SK-N-SH (cell line): ENCODE measurements around the gene PGF. TPM values are rescaled to one million over a fixed set of nuclear protein-coding genes. Genes with fewer than 3 reads are reported as not detected.

Experiments
- CTCF ChIA-PET: fragments of 300-600, 350-600 bp; formaldehyde crosslinking; extraction: SDS; loops from one replicate; lab custom pipeline; 2021; lab: Yijun Ruan, JAX
- POLR2A ChIA-PET: fragments of 350-600 bp; sonication (Branson Sonifier 250); formaldehyde crosslinking; extraction: SDS; loops from one replicate; lab custom pipeline; 2020; ENCODE audit warnings: antibody characterized with exemption, inconsistent platforms; lab: Yijun Ruan, JAX
- DNase-seq: peaks from one replicate; pipeline ENCODE4 v3.0.0; 2012
- H2AFZ ChIP-seq: fragments of 200-600 bp; sonication (generic); 2 replicates; pipeline ENCODE4 v1.8.1; 2016; ENCODE audit warnings: antibody characterized with exemption, mild to moderate bottlenecking, low read depth
- H3F3A ChIP-seq: fragments of 200-600 bp; sonication (generic); replicated peaks from 2 replicates; pipeline ENCODE3; 2016; ENCODE audit warnings: antibody characterized with exemption, mild to moderate bottlenecking; ENCODE audit not compliant: insufficient read depth
- H3K27ac ChIP-seq, 2 experiments: fragments of 200-500 bp in 1 of 2; fragments of 200-600 bp in 1 of 2; sonication (Bioruptor generic) in 1 of 2; sonication (generic), shearing (Covaris generic) in 1 of 2; 2 replicates each; pipeline versions ENCODE4 v1.5.1 to v1.6.1; 2014 to 2016; ENCODE audit warnings: low read depth in 2 of 2, inconsistent platforms in 1 of 2, low read length in 1 of 2, mild to moderate bottlenecking in 1 of 2, mixed read lengths in 1 of 2
- H3K27me3 ChIP-seq: fragments of 200-600 bp; sonication (generic), shearing (Covaris generic); 2 replicates; pipeline ENCODE4 v1.6.1; 2016; ENCODE audit warnings: mixed run types; ENCODE audit not compliant: insufficient read depth
- H3K36me3 ChIP-seq, 2 experiments: fragments of 200-500 bp in 1 of 2; fragments of 200-600 bp in 1 of 2; sonication (Bioruptor generic) in 1 of 2; sonication (generic) in 1 of 2; replicated peaks in 1 of 2; 2 replicates each; pipeline versions ENCODE3 to v1.5.1; 2014 to 2016; ENCODE audit warnings: low read length in 1 of 2, mild to moderate bottlenecking in 1 of 2; ENCODE audit not compliant: insufficient read depth in 2 of 2, control insufficient read depth in 1 of 2
- H3K4me1 ChIP-seq, 2 experiments: fragments of 200-500 bp in 1 of 2; fragments of 200-600 bp in 1 of 2; sonication (Bioruptor generic) in 1 of 2; sonication (generic), shearing (Covaris generic) in 1 of 2; 2 replicates each; pipeline versions ENCODE4 v1.5.1 to v1.6.1; 2014 to 2016; ENCODE audit warnings: low read depth in 1 of 2, low read length in 1 of 2, mixed run types in 1 of 2; ENCODE audit not compliant: insufficient read depth in 2 of 2, control insufficient read depth in 1 of 2
- H3K4me2 ChIP-seq: fragments of 200-600 bp; sonication (generic), shearing (Covaris generic); 2 replicates; pipeline ENCODE4 v1.6.1; 2017; ENCODE audit warnings: mixed run types
- H3K4me3 ChIP-seq, 2 experiments: fragments of 200-500 bp in 1 of 2; fragments of 200-600 bp in 1 of 2; sonication (Bioruptor generic) in 1 of 2; sonication (generic), shearing (Covaris generic) in 1 of 2; 2 replicates each; pipeline versions ENCODE4 v1.5.1 to v1.8.1; 2014 to 2016; ENCODE audit warnings: low read depth in 2 of 2, inconsistent platforms in 1 of 2, low read length in 1 of 2, mild to moderate bottlenecking in 1 of 2, mixed read lengths in 1 of 2, moderate library complexity in 1 of 2
- H3K79me2 ChIP-seq: fragments of 200-600 bp; sonication (generic); 2 replicates; pipeline ENCODE4 v1.8.1; 2017; ENCODE audit warnings: mild to moderate bottlenecking; ENCODE audit not compliant: insufficient read depth
- H3K9ac ChIP-seq: fragments of 200-600 bp; sonication (generic); 2 replicates; pipeline ENCODE4 v1.6.1; 2017; ENCODE audit warnings: mixed run types
- H3K9me2 ChIP-seq: fragments of 200-600 bp; sonication (generic); 2 replicates; pipeline ENCODE4 v1.6.1; 2017; ENCODE audit warnings: mixed run types
- H3K9me3 ChIP-seq: fragments of 200-600 bp; sonication (generic); 2 replicates; pipeline ENCODE4 v1.6.1; 2017; ENCODE audit warnings: mixed run types, mild to moderate bottlenecking, moderate library complexity
- H4K20me1 ChIP-seq: fragments of 200-600 bp; sonication (generic); 2 replicates; pipeline ENCODE4 v1.6.1; 2017; ENCODE audit warnings: mild to moderate bottlenecking, mixed run types; ENCODE audit not compliant: insufficient read depth
- EP300 ChIP-seq, 2 experiments: IDR thresholded peaks; 2 replicates each; pipeline versions ENCODE4 v1.4.0 to v1.6.1; 2012; ENCODE audit warnings: borderline replicate concordance in 1 of 2, low read depth in 1 of 2, low read length in 1 of 2
- FOSL2 ChIP-seq: IDR thresholded peaks from 2 replicates; pipeline ENCODE4 v1.4.0; 2012; ENCODE audit warnings: low read depth, mild to moderate bottlenecking, moderate library complexity, borderline replicate concordance
- MEF2A ChIP-seq: IDR thresholded peaks from 2 replicates; pipeline ENCODE4 v1.4.0; 2012; ENCODE audit warnings: low read depth, borderline replicate concordance
- NFIC ChIP-seq: IDR thresholded peaks from 2 replicates; pipeline ENCODE4 v1.4.0; 2012; ENCODE audit warnings: borderline replicate concordance
- NRF1 ChIP-seq: IDR thresholded peaks from 2 replicates; pipeline ENCODE4 v1.6.1; 2012; ENCODE audit warnings: low read depth, mild to moderate bottlenecking, low read length
- RCOR1 ChIP-seq: fragments of 150-350 bp; IDR thresholded peaks from 2 replicates; pipeline ENCODE4 v1.6.1; 2017; ENCODE audit warnings: antibody characterized with exemption, low read length
- REST ChIP-seq: IDR thresholded peaks from 2 replicates; pipeline ENCODE4 v1.6.1; 2012; ENCODE audit warnings: mild to moderate bottlenecking, low read depth, low read length, moderate library complexity
- RXRA ChIP-seq: IDR thresholded peaks from 2 replicates; pipeline ENCODE4 v1.4.0; 2012; ENCODE audit warnings: low read depth, mild to moderate bottlenecking, borderline replicate concordance
- TAF1 ChIP-seq: IDR thresholded peaks from 2 replicates; pipeline ENCODE4 v1.6.1; 2012; ENCODE audit warnings: low read depth, mild to moderate bottlenecking, low read length, moderate library complexity, borderline replicate concordance
- TCF12 ChIP-seq: IDR thresholded peaks from 2 replicates; pipeline ENCODE4 v1.4.0; 2012
- TEAD4 ChIP-seq: IDR thresholded peaks from 2 replicates; pipeline ENCODE4 v1.4.0; 2012; ENCODE audit warnings: mild to moderate bottlenecking, borderline replicate concordance; ENCODE audit not compliant: insufficient read depth
- USF1 ChIP-seq: IDR thresholded peaks from 2 replicates; pipeline ENCODE4 v1.4.0; 2012; ENCODE audit warnings: low read depth, borderline replicate concordance
- WGBS: methylation state at CpG from one replicate; pipeline ENCODE4 v1.1.6; 2017; ENCODE audit warnings: low lambda C conversion rate; 5-methylcytosine and 5-hydroxymethylcytosine counted together
- polyA plus RNA-seq, 3 experiments: library from polyadenylated mRNA; depleted of rRNA; stranded (reverse); fragments of >200 nt; gene quantifications; 2 replicates each; pipeline ENCODE4 v1.2.3, GENCODE V29; 2012
- TF ChIP-seq, protein P1 (sequence below): IDR thresholded peaks from 2 replicates; pipeline ENCODE4 v1.4.0; 2012; ENCODE audit warnings: low read depth, borderline replicate concordance
- TF ChIP-seq, protein P2 (sequence below): fragments of 200-600 bp; sonication (generic); IDR thresholded peaks from 2 replicates; pipeline ENCODE4 v1.6.1; 2017; ENCODE audit warnings: antibody characterized with exemption, mild to moderate bottlenecking, moderate library complexity
- TF ChIP-seq, protein P3 (sequence below): IDR thresholded peaks from 2 replicates; pipeline ENCODE4 v1.4.0; 2012; ENCODE audit warnings: low read depth
- TF ChIP-seq, protein P4 (sequence below): IDR thresholded peaks from 2 replicates; pipeline ENCODE4; 2012

PGF gene
- polyA plus RNA-seq, 1 of the 3 experiments (the other 2 are of a cell fraction), result 4.4 TPM

DNA sequence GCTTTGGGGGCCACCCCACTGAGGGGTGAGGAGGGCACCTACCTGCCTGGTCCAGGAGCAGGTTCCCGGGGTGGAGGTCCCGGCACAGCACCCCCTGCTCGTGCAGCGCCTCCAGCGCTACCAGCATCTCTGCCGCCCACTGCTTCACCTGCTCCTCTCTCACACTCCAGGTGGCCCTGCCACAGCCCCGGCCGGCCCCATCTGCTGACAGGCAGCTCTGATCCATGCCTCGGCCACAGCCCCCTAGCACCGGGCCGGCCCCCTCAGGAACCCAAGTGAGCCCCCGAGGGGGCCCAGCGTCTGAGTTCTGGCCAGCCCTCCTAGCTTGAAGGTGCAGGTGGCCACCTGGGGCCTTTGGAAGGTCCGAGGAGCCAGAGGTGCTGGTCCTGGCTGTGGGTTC lies 45.9 kb downstream of the PGF start:
- no peak overlapping the region for H2AFZ ChIP-seq
- H3K27me3 ChIP-seq, result no peaks in the 10 kb centered on the region
- H3K36me3 ChIP-seq, result peaks cover 0 to 7% of the 10 kb centered on the region in 2 experiments
- H3K9ac ChIP-seq, result no peak overlapping the region
- no peaks in the 10 kb centered on the region for H3K9me2 ChIP-seq
- 98% methylated on average over 6 of the region's 14 CpGs for WGBS
- H3K79me2 ChIP-seq, result no peaks in the 10 kb centered on the region
- H3K4me3 ChIP-seq, result no peak overlapping the region
- DNase-seq, result no peak
- TF ChIP-seq, protein P1, sequence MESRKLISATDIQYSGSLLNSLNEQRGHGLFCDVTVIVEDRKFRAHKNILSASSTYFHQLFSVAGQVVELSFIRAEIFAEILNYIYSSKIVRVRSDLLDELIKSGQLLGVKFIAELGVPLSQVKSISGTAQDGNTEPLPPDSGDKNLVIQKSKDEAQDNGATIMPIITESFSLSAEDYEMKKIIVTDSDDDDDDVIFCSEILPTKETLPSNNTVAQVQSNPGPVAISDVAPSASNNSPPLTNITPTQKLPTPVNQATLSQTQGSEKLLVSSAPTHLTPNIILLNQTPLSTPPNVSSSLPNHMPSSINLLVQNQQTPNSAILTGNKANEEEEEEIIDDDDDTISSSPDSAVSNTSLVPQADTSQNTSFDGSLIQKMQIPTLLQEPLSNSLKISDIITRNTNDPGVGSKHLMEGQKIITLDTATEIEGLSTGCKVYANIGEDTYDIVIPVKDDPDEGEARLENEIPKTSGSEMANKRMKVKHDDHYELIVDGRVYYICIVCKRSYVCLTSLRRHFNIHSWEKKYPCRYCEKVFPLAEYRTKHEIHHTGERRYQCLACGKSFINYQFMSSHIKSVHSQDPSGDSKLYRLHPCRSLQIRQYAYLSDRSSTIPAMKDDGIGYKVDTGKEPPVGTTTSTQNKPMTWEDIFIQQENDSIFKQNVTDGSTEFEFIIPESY, result no peak
- TF ChIP-seq RXRA, result no peak
- TF ChIP-seq FOSL2, result no peak
- TF ChIP-seq, protein P2, sequence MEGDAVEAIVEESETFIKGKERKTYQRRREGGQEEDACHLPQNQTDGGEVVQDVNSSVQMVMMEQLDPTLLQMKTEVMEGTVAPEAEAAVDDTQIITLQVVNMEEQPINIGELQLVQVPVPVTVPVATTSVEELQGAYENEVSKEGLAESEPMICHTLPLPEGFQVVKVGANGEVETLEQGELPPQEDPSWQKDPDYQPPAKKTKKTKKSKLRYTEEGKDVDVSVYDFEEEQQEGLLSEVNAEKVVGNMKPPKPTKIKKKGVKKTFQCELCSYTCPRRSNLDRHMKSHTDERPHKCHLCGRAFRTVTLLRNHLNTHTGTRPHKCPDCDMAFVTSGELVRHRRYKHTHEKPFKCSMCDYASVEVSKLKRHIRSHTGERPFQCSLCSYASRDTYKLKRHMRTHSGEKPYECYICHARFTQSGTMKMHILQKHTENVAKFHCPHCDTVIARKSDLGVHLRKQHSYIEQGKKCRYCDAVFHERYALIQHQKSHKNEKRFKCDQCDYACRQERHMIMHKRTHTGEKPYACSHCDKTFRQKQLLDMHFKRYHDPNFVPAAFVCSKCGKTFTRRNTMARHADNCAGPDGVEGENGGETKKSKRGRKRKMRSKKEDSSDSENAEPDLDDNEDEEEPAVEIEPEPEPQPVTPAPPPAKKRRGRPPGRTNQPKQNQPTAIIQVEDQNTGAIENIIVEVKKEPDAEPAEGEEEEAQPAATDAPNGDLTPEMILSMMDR, result no peak
- TF ChIP-seq TEAD4, result no peak
- no peak for TF ChIP-seq RCOR1
- no peak for TF ChIP-seq NFIC
- no peak for TF ChIP-seq NRF1
- no peak for TF ChIP-seq EP300 (IDR thresholded peaks at IDR 0.05; ENCODE audit: borderline replicate concordance in 1 of 2, low read depth in 1 of 2, low read length in 1 of 2)
- TF ChIP-seq USF1, result no peak
- TF ChIP-seq, protein P3, sequence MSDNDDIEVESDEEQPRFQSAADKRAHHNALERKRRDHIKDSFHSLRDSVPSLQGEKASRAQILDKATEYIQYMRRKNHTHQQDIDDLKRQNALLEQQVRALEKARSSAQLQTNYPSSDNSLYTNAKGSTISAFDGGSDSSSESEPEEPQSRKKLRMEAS, result no peak
- TF ChIP-seq, protein P4, sequence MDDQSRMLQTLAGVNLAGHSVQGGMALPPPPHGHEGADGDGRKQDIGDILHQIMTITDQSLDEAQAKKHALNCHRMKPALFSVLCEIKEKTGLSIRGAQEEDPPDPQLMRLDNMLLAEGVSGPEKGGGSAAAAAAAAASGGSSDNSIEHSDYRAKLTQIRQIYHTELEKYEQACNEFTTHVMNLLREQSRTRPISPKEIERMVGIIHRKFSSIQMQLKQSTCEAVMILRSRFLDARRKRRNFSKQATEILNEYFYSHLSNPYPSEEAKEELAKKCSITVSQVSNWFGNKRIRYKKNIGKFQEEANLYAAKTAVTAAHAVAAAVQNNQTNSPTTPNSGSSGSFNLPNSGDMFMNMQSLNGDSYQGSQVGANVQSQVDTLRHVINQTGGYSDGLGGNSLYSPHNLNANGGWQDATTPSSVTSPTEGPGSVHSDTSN, result no peak
- TF ChIP-seq TCF12, result no peak
- TF ChIP-seq REST, result no peak
- no peak for TF ChIP-seq TAF1
- no peak for TF ChIP-seq MEF2A
- no peaks in the 10 kb centered on the region for H3K9me3 ChIP-seq
- ChIA-PET POLR2A (no interaction called here), CTCF (interaction anchor here (1.1 to 26.0 kb wide), 6 partner anchors 15 to 179 kb away, joined by 3 to 537 read pairs (median 74); partner anchors contain the start of genes DLST, PROX2 and YLPM1)
- no peak overlapping the region for H3K4me2 ChIP-seq
- H3F3A ChIP-seq, result peaks cover 16% of the 10 kb centered on the region
- H3K4me1 ChIP-seq, result no peaks in the 10 kb centered on the region; a peak in 1 of 4 replicates
- no peak overlapping the region for H3K27ac ChIP-seq
- H4K20me1 ChIP-seq, result no peaks in the 10 kb centered on the region
